Stimulated activated CD4-positive, alpha-beta T cell treated with anti-CD3 and anti-CD28 coated beads, Interleukin-12 subunit alpha, Interleukin-12 subunit beta, amount 100 ng/mL, for 24 hours (primary cell): ENCODE results near the gene WBP2NL.
A peak's percentile ranks its signal among the peaks of the same experiment; 100 is the strongest.

ENCODE experiments used
- DNase-seq, 2 experiments: peaks; one replicate each; pipeline ENCODE4 v3.0.0-alpha.2; 2020; ENCODE audit warnings: low read depth in 2 of 2

The WBP2NL gene

DNA sequence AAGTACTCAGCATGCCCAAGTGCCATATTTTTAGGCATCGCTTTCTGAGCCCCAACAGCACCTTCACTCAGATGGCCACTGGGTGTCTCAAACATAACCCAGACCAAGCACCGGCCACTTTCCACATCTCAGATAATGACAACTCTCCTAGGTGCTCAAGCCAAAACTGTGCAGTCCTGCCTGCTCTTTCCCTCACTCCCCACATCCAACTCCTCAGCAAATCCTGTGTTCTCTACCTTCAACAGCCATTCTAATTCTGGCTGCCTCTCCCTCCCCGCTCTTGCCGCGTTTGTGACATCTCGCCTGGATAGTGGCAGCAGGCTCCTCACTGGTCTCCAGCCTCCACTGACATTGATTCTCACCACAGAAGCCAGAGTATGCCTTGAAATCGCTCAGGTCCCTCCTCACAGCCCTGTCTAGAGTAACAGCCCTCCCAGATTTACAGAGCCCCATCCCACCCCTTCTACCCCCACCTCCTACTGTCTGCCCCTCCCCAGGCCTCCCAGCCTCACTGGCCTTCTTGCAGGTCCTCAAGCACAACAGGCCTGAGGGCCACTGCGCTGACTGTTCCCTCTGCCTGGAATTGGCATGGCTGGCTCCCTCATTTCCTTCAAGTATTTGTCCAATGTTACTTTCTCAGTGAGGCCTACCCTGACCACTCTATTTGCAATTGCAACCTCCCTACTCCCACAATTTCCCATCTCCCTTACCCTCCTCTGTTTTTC lies 74.2 kb downstream of the WBP2NL start:
- DNase-seq = no peak

DNA sequence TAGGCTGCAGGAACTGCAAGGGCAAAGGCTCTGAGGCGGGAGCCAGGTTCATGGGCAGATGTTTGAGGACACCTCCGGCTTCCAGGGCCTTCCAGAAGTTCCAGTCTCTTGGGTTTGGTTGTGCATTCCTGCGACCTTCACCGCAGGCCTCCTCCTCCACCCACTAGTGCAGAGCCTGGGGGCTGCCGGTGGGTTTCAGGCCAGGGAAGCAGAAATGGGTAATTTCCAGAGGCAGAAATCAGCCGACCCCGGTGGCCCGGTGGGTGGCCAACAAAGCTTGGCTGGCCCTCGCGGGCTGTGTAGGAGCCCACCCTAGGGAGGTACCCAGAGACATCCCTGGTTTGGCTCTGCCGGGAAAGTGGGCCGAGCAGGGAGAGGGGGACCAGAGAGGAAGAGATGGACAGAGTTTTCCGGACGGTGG lies 75.0 kb downstream of the WBP2NL start:
- DNase-seq = no peak

DNA sequence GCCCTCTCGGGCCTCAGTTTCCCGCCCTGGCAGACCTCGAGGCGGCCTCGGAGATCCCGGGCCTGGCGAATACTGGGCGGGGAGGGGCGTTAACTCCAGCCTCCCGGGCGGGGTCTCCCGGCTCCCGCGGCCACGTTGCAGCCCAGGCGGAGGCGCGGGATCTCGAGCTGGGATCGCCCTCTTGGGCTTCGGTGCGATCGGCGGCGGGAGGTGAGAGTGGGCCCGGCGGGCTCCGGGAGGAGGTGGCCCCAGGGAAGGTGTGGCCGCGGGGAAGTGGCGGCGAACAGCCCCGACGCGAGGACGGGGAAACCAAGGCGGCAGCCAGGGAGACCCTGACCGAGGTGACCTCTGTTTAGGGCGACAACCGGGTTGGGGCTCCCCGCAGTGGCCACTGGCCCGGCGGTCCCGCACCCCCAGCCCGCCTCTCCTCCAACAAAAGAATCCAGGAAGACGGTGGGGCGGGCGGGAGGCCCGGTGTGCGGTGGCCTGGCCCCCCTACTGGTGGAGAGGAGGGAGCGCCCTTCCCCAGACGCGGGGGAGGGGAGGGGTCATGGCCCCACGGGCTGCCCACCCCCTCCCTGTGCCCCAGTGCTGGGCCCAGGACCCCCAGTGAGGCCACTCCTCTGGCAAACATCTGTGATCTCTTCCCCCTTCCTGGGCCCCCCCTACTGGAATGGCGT lies 75.7 kb downstream of the WBP2NL start, which contains the start of gene PHETA2:
TSS of gene PHETA2 (plus strand) at position 117 of the 680 bp plus-strand sequence. CDS start 3,046 bp downstream, outside the sequence.
- peak in 1 of 2 experiments; percentile 38 for DNase-seq

GRCh38 chr22:42074846-42075676 lies 76.5 kb downstream of the WBP2NL start:
- no peak for DNase-seq

- DNase-seq = no peak
Measured at GRCh38 chr22:42076764-42077485, 78.3 kb downstream of the WBP2NL start.

DNA sequence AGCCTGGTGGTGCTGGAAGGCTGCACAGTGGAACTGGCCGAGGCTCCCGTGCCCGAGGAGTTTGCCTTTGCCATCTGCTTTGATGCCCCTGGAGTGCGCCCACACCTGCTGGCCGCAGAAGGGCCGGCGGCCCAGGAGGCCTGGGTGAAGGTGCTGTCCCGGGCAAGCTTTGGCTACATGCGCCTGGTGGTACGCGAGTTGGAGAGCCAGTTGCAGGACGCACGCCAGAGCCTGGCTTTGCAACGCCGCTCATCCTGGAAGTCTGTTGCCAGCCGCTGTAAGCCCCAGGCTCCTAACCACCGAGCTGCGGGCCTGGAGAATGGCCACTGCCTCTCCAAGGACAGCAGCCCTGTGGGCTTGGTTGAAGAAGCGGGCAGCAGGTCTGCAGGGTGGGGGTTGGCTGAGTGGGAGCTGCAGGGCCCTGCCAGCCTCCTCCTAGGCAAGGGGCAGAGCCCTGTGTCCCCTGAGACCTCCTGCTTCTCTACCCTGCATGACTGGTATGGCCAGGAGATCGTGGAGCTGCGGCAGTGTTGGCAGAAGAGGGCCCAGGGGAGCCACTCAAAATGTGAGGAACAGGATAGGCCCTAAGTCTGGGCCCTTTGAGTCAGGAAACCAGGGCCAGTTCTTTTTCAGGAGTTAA lies 79.0 kb downstream of the WBP2NL start:
- DNase-seq = no peak
